Cardiac fibroblast (primary cell): ENCODE data around the gene KCNK2.
A peak's percentile ranks its signal among the peaks of the same experiment; 100 is the strongest.

ENCODE experiments used
- DNase-seq, 2 donors: peaks; one replicate each; pipeline versions ENCODE4 v3.0.0 to v3.0.0-alpha.2; 2010; ENCODE audit warnings: low read depth in 2 of 2
- H3K4me3 ChIP-seq, 2 donors: replicated peaks in 1 of 2; 1 replicate in 1 of 2; 2 replicates in 1 of 2; pipeline ENCODE4 v1.5.1; 2011; ENCODE audit warnings: low read depth in 2 of 2, low read length in 2 of 2, mild to moderate bottlenecking in 2 of 2, moderate library complexity in 1 of 2
- TF ChIP-seq, protein P1 (sequence below): IDR thresholded peaks from one replicate; pipeline ENCODE4 v1.5.1; 2011; ENCODE audit warnings: low read depth, mild to moderate bottlenecking, low read length, inconsistent platforms

The KCNK2 gene

DNA sequence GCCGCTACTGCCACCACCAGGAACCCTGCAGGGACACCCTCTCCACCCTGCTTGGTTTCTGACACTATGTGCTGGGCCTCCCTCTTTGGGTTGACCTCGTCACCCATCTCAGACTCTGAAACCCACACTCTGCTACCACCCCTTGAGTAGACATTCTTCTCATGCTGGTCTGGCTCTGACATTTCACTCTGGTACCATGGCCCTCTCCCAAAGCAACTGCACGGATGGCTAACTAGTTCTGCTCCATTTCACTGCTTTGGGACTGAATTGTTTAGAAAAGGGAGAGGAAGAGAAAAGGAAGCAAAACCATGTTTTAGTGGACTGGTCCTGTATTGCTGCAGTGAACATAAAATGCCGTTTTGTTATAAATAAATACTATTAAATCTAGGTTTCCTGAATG lies 137.8 kb downstream of the KCNK2 start:
- no peak overlapping the region for H3K4me3 ChIP-seq
- TF ChIP-seq, protein P1, sequence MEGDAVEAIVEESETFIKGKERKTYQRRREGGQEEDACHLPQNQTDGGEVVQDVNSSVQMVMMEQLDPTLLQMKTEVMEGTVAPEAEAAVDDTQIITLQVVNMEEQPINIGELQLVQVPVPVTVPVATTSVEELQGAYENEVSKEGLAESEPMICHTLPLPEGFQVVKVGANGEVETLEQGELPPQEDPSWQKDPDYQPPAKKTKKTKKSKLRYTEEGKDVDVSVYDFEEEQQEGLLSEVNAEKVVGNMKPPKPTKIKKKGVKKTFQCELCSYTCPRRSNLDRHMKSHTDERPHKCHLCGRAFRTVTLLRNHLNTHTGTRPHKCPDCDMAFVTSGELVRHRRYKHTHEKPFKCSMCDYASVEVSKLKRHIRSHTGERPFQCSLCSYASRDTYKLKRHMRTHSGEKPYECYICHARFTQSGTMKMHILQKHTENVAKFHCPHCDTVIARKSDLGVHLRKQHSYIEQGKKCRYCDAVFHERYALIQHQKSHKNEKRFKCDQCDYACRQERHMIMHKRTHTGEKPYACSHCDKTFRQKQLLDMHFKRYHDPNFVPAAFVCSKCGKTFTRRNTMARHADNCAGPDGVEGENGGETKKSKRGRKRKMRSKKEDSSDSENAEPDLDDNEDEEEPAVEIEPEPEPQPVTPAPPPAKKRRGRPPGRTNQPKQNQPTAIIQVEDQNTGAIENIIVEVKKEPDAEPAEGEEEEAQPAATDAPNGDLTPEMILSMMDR: no peak
- DNase-seq: no peak

DNA sequence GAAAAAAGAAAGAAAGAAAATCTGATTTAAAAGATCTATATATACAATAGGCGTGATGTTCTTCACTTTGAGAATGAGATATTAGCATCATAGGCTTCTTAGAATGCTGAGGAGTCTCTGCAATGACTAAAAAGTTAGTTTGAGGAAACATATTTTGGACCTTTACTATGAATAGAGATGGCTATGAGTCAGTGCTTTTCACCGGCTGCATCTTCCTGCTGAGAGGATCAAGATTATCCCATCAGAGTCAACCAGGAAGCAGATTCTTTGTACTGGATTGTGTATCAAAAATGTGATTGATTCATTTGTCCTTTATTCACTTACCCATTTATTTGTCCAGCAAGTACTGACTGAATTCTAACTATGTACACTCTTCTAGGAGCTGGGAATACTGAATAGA lies 144.2 kb downstream of the KCNK2 start:
- H3K4me3 ChIP-seq: no peak overlapping the region
- TF ChIP-seq, protein P1: no peak
- no peak for DNase-seq

GRCh38 chr1:215228193-215228592 lies 145.7 kb downstream of the KCNK2 start:
- TF ChIP-seq, protein P1: no peak
- no peak overlapping the region for H3K4me3 ChIP-seq

DNA sequence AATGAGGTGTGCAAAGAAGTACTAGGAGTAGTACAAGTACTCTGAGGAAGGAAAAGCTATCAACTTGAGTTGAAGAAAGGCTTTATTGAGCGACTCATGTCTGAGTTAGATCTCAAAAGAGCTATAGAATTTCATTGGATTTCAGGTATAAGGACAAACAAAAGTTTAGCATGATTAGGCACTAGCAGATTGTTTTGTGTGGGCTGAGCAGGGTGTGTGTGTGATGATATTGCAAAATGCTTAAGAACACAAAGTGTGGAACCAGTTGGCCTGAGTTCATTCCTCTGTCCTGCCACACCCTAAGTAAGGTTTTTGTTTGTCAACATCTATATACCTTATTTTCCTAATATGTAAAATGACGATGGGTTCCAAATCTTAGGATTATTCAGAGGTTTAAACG lies 158.9 kb downstream of the KCNK2 start:
- TF ChIP-seq, protein P1: no peak
- H3K4me3 ChIP-seq: no peak overlapping the region
- DNase-seq: no peak

More at GRCh38 chr1:215228193-215228592, 145.7 kb downstream of the KCNK2 start:
- DNase-seq: no peak

GRCh38 chr1:215243345-215244054 lies 161.0 kb downstream of the KCNK2 start:
- peak in 1 of 2 donors; percentile 2 for DNase-seq
- TF ChIP-seq, protein P1: no peak
- H3K4me3 ChIP-seq: no peak overlapping the region

- DNase-seq: no peak
- TF ChIP-seq, protein P1: no peak
- no peak overlapping the region for H3K4me3 ChIP-seq
Observed at GRCh38 chr1:215250913-215251312, 168.4 kb downstream of the KCNK2 start.

- TF ChIP-seq, protein P1: no peak
- DNase-seq: no peak
- H3K4me3 ChIP-seq: no peak overlapping the region
Observed at GRCh38 chr1:215251428-215251827, 168.9 kb downstream of the KCNK2 start.
